IPS DF 6.9 (cell line): ENCODE results near the gene KCNJ15.

ENCODE experiments used
- DNase-seq: peaks from one replicate; pipeline ENCODE4 v3.0.0-alpha.2; 2013; ENCODE audit warnings: low read depth, low spot score
- H3K27ac ChIP-seq: one replicate; pipeline ENCODE4 v1.5.1; 2013; ENCODE audit warnings: low read length, control low read depth
- H3K27me3 ChIP-seq: 2 replicates; pipeline ENCODE4 v1.6.1; 2013; ENCODE audit warnings: mild to moderate bottlenecking, low read length; ENCODE audit not compliant: control insufficient read depth, insufficient read depth
- H3K36me3 ChIP-seq: 2 replicates; pipeline ENCODE4 v1.6.1; 2013; ENCODE audit warnings: low read length; ENCODE audit not compliant: control insufficient read depth, insufficient read depth
- H3K4me1 ChIP-seq: 2 replicates; pipeline ENCODE4 v1.6.1; 2013; ENCODE audit warnings: low read length; ENCODE audit not compliant: control insufficient read depth, insufficient read depth
- H3K4me3 ChIP-seq: 2 replicates; pipeline ENCODE4 v1.5.1; 2013; ENCODE audit warnings: mild to moderate bottlenecking, low read length
- H3K9me3 ChIP-seq: 2 replicates; pipeline ENCODE4 v1.6.1; 2013; ENCODE audit warnings: low read length, inconsistent platforms; ENCODE audit not compliant: control insufficient read depth, insufficient read depth
- WGBS: extraction: QIAGEN DNeasy Blood & Tissue Kit; methylation state at CpG from one replicate; pipeline ENCODE4 v1.1.7; 2013; ENCODE audit warnings: mixed read lengths, missing lambda C conversion rate; ENCODE audit not compliant: insufficient read length, insufficient coverage; 5-methylcytosine and 5-hydroxymethylcytosine counted together

Gene KCNJ15

DNA sequence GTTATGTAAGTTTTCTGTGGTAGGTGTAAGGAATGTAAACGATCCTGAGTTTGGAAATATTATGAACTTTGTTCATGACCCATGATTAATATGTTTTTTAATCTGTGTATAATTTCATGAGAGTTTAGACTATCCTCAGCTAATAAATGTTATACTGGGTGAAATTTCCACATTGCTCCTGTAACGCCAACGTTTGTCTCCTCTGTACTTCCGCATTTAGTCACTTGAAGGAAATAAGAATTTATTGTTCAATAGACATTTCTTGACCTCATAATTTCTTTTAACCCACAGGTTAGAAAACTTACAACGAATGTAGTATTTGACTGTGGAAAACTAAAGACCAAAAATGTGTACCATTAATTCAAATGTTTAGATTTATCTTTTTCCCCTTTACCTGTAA is 876 bp downstream of the KCNJ15 start:
- Histone ChIP-seq H3K9me3 (no peaks in the 10 kb centered on the region), H3K4me1 (no peaks in the 10 kb centered on the region), H3K27me3 (no peaks in the 10 kb centered on the region), H3K4me3 (no peak overlapping the region), H3K36me3 (no peaks in the 10 kb centered on the region), H3K27ac (no peak overlapping the region)
- WGBS, result no CpG with 5 or more reads among the region's 5 CpGs
- DNase-seq, result no peak

DNA sequence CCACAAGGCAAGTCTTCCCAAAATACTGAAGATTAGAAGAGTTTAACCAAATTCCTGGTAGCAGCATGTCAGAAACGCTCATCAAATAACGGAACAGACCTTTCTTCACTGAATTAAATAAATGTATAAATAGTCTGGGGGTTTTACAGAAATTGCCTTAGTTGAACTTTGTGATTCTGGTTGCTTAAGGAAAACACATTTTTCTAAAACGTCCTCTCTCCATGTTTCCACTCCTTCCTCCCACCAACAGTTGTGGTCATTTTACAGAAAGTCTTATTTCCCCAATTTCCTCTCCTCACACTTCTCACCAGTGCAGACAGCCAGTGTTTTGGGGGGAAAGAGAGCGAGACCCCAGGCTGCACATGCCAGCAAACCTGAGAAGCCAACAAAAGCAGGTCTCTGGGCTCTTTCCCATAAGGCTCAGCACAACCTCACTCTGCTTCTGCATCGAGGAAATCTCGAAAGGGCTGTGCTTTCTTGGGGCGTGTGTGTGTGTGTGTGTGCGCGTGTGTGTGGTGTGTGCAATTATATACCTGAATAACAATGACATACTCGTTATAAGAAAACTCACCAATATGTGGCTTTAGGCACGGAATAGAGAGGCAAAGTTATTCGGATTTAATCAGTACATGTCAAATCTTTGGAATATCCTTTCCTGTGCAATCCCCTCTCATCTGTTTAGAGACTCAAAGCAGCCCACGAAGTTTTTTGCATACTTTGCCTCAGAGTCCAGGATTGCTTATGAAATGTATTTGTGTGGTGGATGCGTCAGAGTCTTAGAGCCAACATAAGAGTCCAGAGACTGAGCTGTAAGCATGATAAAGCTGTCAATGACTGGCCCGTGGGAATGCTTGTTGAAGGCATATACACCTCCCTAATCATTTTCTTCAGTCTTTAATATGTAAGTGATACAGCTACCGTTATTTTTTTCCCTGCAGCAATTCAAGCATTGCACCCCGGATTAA is 2.0 kb downstream of the KCNJ15 start:
- no peak overlapping the region for H3K27ac ChIP-seq
- WGBS, result no CpG with 5 or more reads among the region's 17 CpGs
- H3K36me3 ChIP-seq, result no peaks in the 10 kb centered on the region
- H3K4me3 ChIP-seq, result no peak overlapping the region
- H3K9me3 ChIP-seq, result no peaks in the 10 kb centered on the region
- H3K27me3 ChIP-seq, result no peaks in the 10 kb centered on the region
- no peak for DNase-seq
- no peaks in the 10 kb centered on the region for H3K4me1 ChIP-seq

GRCh38 chr21:38259665-38260064 is 2.9 kb downstream of the KCNJ15 start:
- WGBS, result no CpG with 5 or more reads among the region's 2 CpGs
- no peak for DNase-seq

GRCh38 chr21:38260426-38260825 is 3.6 kb downstream of the KCNJ15 start:
- no CpG with 5 or more reads among the region's 6 CpGs for WGBS
- no peaks in the 10 kb centered on the region for H3K4me1 ChIP-seq
- no peak overlapping the region for H3K4me3 ChIP-seq
- no peak overlapping the region for H3K27ac ChIP-seq
- H3K9me3 ChIP-seq, result no peaks in the 10 kb centered on the region
- H3K27me3 ChIP-seq, result no peaks in the 10 kb centered on the region
- DNase-seq, result no peak
- no peaks in the 10 kb centered on the region for H3K36me3 ChIP-seq

More at GRCh38 chr21:38259665-38260064, 2.9 kb downstream of the KCNJ15 start:
- no peak overlapping the region for H3K4me3 ChIP-seq
- H3K4me1 ChIP-seq, result no peaks in the 10 kb centered on the region
- H3K27ac ChIP-seq, result no peak overlapping the region
- no peaks in the 10 kb centered on the region for H3K36me3 ChIP-seq
- no peaks in the 10 kb centered on the region for H3K27me3 ChIP-seq
- H3K9me3 ChIP-seq, result no peaks in the 10 kb centered on the region

DNA sequence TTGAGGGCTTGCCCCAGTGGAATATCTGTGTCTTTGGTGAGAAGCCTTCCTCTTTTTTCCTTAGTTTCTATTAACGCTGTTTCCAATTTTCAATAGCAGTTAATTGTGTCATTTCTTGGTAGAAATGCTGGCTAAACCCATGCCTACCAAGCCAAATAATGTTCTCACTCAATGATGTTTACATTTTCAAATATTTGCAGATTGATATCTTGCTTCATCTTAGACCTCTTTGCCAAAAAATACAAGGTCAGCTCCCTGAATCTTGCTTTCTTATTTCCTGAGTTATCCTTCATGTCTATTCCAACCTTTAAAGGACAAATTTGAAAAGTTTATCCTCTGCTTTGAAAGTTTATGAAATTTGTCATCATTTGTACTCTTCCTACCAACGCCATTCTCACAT is 5.1 kb downstream of the KCNJ15 start:
- H3K9me3 ChIP-seq, result no peaks in the 10 kb centered on the region
- no peaks in the 10 kb centered on the region for H3K27me3 ChIP-seq
- no peak overlapping the region for H3K4me3 ChIP-seq
- no peaks in the 10 kb centered on the region for H3K4me1 ChIP-seq
- no peaks in the 10 kb centered on the region for H3K36me3 ChIP-seq
- no peak for DNase-seq
- no CpG with 5 or more reads among the region's 2 CpGs for WGBS
- no peak overlapping the region for H3K27ac ChIP-seq

- no peak overlapping the region for H3K27ac ChIP-seq
- DNase-seq, result no peak
- H3K36me3 ChIP-seq, result no peaks in the 10 kb centered on the region
- H3K9me3 ChIP-seq, result no peaks in the 10 kb centered on the region
- H3K4me3 ChIP-seq, result no peak overlapping the region
- H3K4me1 ChIP-seq, result 0 out of 2 replicates have a peak, but pooled peaks cover under 1% of the 10 kb centered on the region
- WGBS, result no CpG with 5 or more reads among the region's 8 CpGs
- H3K27me3 ChIP-seq, result no peaks in the 10 kb centered on the region
These were observed 6.7 kb downstream of the KCNJ15 start for GRCh38 chr21:38263493-38263892.

- WGBS, result no CpG with 5 or more reads among the region's 3 CpGs
- no peaks in the 10 kb centered on the region for H3K27me3 ChIP-seq
- H3K4me1 ChIP-seq, result 0 out of 2 replicates have a peak, but pooled peaks cover 2% of the 10 kb centered on the region
- no peak overlapping the region for H3K27ac ChIP-seq
- H3K9me3 ChIP-seq, result no peaks in the 10 kb centered on the region
- no peak for DNase-seq
- no peak overlapping the region for H3K4me3 ChIP-seq
- H3K36me3 ChIP-seq, result no peaks in the 10 kb centered on the region
These were observed 7.8 kb downstream of the KCNJ15 start for GRCh38 chr21:38264571-38264970.

DNA sequence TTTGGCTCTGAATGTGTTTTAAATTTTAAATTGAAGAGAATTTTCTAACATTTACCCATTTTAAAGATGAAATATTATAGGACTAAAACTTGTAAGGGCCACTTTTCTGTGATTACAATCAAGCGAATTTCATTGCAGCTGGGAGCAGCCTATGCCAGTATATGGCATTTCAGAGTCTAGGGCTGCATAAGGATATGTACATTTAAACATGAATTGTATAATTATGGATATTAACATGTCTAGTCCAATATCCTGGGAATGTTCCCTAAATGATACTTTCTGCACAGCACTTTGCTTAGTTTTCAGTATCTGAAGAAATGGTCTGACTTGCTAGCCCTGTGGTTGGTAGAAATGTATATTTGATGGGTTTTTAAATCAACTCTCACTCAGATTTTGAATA is 8.4 kb downstream of the KCNJ15 start:
- Histone ChIP-seq H3K4me1 (0 out of 2 replicates have a peak, but pooled peaks cover 4% of the 10 kb centered on the region), H3K36me3 (no peaks in the 10 kb centered on the region), H3K4me3 (no peak overlapping the region), H3K9me3 (no peaks in the 10 kb centered on the region), H3K27ac (no peak overlapping the region), H3K27me3 (no peaks in the 10 kb centered on the region)
- no CpG with 5 or more reads among the region's 1 CpG for WGBS
- no peak for DNase-seq

- no peaks in the 10 kb centered on the region for H3K27me3 ChIP-seq
- no peak overlapping the region for H3K27ac ChIP-seq
- DNase-seq, result no peak
- H3K4me1 ChIP-seq, result 0 out of 2 replicates have a peak, but pooled peaks cover 4% of the 10 kb centered on the region
- H3K9me3 ChIP-seq, result no peaks in the 10 kb centered on the region
- H3K4me3 ChIP-seq, result no peak overlapping the region
- no peaks in the 10 kb centered on the region for H3K36me3 ChIP-seq
- no CpG with 5 or more reads among the region's 2 CpGs for WGBS
These were observed 9.9 kb downstream of the KCNJ15 start for GRCh38 chr21:38266732-38267131.

DNA sequence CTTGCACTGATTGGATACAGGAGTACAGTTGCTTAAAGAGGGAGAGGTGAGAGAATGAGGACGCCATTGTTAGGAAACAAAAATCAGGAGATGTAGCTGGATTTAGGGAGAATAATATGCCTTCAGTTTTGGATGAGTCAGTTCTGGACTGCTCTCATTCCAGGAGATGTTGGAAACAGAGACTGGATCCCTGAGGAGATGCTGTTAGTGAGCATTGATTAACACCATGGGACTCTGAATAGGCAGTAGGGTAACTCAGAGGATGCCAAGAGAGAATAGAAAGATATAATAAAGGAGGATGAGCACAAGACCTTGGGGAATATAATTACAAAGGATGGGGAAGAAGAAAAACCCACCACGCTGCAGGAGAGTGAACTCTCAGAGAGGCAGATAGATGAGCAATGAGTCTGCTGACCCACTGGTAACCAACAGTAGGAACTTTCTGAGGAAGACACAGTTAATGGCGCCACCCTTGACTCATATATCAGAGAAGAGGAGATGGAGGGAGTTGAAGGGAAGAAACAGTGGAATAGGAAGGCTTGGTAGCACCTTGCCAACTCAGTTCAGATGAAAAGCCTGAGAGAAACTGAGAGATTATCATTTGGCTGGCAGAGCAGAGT is 10.5 kb downstream of the KCNJ15 start:
- Histone ChIP-seq H3K36me3 (no peaks in the 10 kb centered on the region), H3K4me1 (0 out of 2 replicates have a peak, but pooled peaks cover 4% of the 10 kb centered on the region), H3K9me3 (no peaks in the 10 kb centered on the region), H3K27me3 (no peaks in the 10 kb centered on the region), H3K4me3 (no peak overlapping the region), H3K27ac (no peak overlapping the region)
- DNase-seq, result no peak
- WGBS, result no CpG with 5 or more reads among the region's 3 CpGs
